Fibroblast of lung (primary cell): ENCODE results near the gene CNTF. TPM values are rescaled to one million over a fixed set of nuclear protein-coding genes. Genes with fewer than 3 reads are reported as not detected.

Experiments used
- DNase-seq, 2 donors: peaks; one replicate each; pipeline versions ENCODE4 v3.0.0 to v3.0.0-alpha.2; 2010; ENCODE audit warnings: low read depth in 2 of 2
- H2AFZ ChIP-seq: 2 replicates; pipeline ENCODE4 v1.5.1; 2012; ENCODE audit warnings: low read length, control low read depth, inconsistent platforms
- H3K27ac ChIP-seq: 2 replicates; pipeline ENCODE4 v1.5.1; 2011; ENCODE audit warnings: low read length, control low read depth; ENCODE audit not compliant: insufficient read depth
- H3K27me3 ChIP-seq: 2 replicates; pipeline ENCODE4 v1.5.1; 2011; ENCODE audit warnings: mild to moderate bottlenecking, low read length; ENCODE audit not compliant: control insufficient read depth, insufficient read depth
- H3K36me3 ChIP-seq: 2 replicates; pipeline ENCODE4 v1.5.1; 2011; ENCODE audit warnings: low read length; ENCODE audit not compliant: control insufficient read depth, insufficient read depth
- H3K4me1 ChIP-seq: 2 replicates; pipeline ENCODE4 v1.5.1; 2011; ENCODE audit warnings: low read length; ENCODE audit not compliant: control insufficient read depth, insufficient read depth; ENCODE audit errors: extremely low read depth
- H3K4me2 ChIP-seq: 2 replicates; pipeline ENCODE4 v1.5.1; 2011; ENCODE audit warnings: low read length, control low read depth; ENCODE audit not compliant: insufficient read depth; ENCODE audit errors: extremely low read depth
- H3K4me3 ChIP-seq, 4 experiments: fragments of 200-600 bp in 1 of 4; sonication (generic) in 1 of 4; replicated peaks in 1 of 4; 2 replicates each; pipeline ENCODE4 v1.5.1; 2011 to 2016; ENCODE audit warnings: low read length in 4 of 4, low read depth in 3 of 4, mild to moderate bottlenecking in 3 of 4, control low read depth in 2 of 4, inconsistent platforms in 1 of 4, mixed read lengths in 1 of 4; ENCODE audit not compliant: insufficient read depth in 1 of 4; ENCODE audit errors: control extremely low read depth in 1 of 4
- H3K79me2 ChIP-seq: 2 replicates; pipeline ENCODE4 v1.5.1; 2012; ENCODE audit warnings: mild to moderate bottlenecking, low read length, inconsistent platforms; ENCODE audit not compliant: control insufficient read depth, insufficient read depth
- H3K9ac ChIP-seq: 2 replicates; pipeline ENCODE4 v1.5.1; 2011; ENCODE audit warnings: mild to moderate bottlenecking, low read length, control low read depth; ENCODE audit not compliant: insufficient read depth
- H3K9me3 ChIP-seq: 2 replicates; pipeline ENCODE4 v1.5.1; 2012; ENCODE audit warnings: low read depth, low read length; ENCODE audit not compliant: control insufficient read depth, insufficient read depth
- H4K20me1 ChIP-seq: 2 replicates; pipeline ENCODE4 v1.5.1; 2011; ENCODE audit warnings: low read length; ENCODE audit not compliant: control insufficient read depth, insufficient read depth; ENCODE audit errors: extremely low read depth
- CTCF ChIP-seq, 2 donors: IDR thresholded peaks in 1 of 2; conservative IDR thresholded peaks in 1 of 2; 1 replicate in 1 of 2; 2 replicates in 1 of 2; pipeline ENCODE4 v1.5.1; 2011 to 2012; ENCODE audit warnings: low read length in 2 of 2, control low read depth in 1 of 2, inconsistent platforms in 1 of 2, low read depth in 1 of 2, mild to moderate bottlenecking in 1 of 2
- EZH2 ChIP-seq: IDR thresholded peaks from 2 replicates; pipeline ENCODE4 v1.5.1; 2012; ENCODE audit warnings: low read length, control low read depth, mild to moderate bottlenecking; ENCODE audit errors: missing control alignments
- polyA plus RNA-seq, 2 donors: library from polyadenylated mRNA; depleted of rRNA in 1 of 2; stranded (reverse) in 1 of 2; unstranded in 1 of 2; fragments of >200 nt; gene quantifications; 2 replicates each; pipeline ENCODE4 v1.2.1, GENCODE V29; 2011 to 2012; ENCODE audit warnings: missing spikeins in 1 of 2
- total RNA-seq: library from RNA; depleted of rRNA; stranded (reverse); fragments of >200 nt; gene quantifications from 2 replicates; pipeline ENCODE4 v1.2.1, GENCODE V29; 2014

CNTF gene
- total and polyA plus RNA-seq, 2 donors (not counting 1 experiment from before 2014, with no cell fraction given) = 0.73 to 1.2 TPM

GRCh38 chr11:58597486-58598144 lies 24.9 kb upstream of the CNTF start:
- H3K27ac ChIP-seq = no peak overlapping the region
- no peaks in the 10 kb centered on the region for H3K9me3 ChIP-seq
- no peak overlapping the region for H3K4me2 ChIP-seq
- H4K20me1 ChIP-seq = no peaks in the 10 kb centered on the region
- TF ChIP-seq EZH2 (no peak), CTCF (conservative IDR thresholded peaks at IDR 0.05 in 1 of 2, IDR thresholded peaks at IDR 0.05 in 1 of 2; ENCODE audit: low read depth in 1 of 2, low read length in 2 of 2) (no peak)
- H3K9ac ChIP-seq = no peak overlapping the region
- H3K79me2 ChIP-seq = peaks cover 92% of the 10 kb centered on the region
- H3K4me1 ChIP-seq = peaks cover 8% of the 10 kb centered on the region
- no peaks in the 10 kb centered on the region for H3K36me3 ChIP-seq
- no peaks in the 10 kb centered on the region for H3K27me3 ChIP-seq
- no peak for DNase-seq
- H3K4me3 ChIP-seq = no peak overlapping the region
- no peak overlapping the region for H2AFZ ChIP-seq

- no peaks in the 10 kb centered on the region for H3K27me3 ChIP-seq
- peaks cover 97% of the 10 kb centered on the region for H3K79me2 ChIP-seq
- H3K36me3 ChIP-seq = no peaks in the 10 kb centered on the region
- H3K4me3 ChIP-seq = no peak overlapping the region
- H3K27ac ChIP-seq = no peak overlapping the region
- TF ChIP-seq EZH2 (no peak), CTCF (conservative IDR thresholded peaks at IDR 0.05 in 1 of 2, IDR thresholded peaks at IDR 0.05 in 1 of 2; ENCODE audit: low read depth in 1 of 2, low read length in 2 of 2) (no peak)
- no peak for DNase-seq
- H3K4me2 ChIP-seq = no peak overlapping the region
- no peaks in the 10 kb centered on the region for H3K9me3 ChIP-seq
- no peaks in the 10 kb centered on the region for H4K20me1 ChIP-seq
- no peak overlapping the region for H2AFZ ChIP-seq
- no peak overlapping the region for H3K9ac ChIP-seq
- peaks cover 3% of the 10 kb centered on the region for H3K4me1 ChIP-seq
Observed at GRCh38 chr11:58600510-58600909, 22.0 kb upstream of the CNTF start.

GRCh38 chr11:58606930-58607714 lies 15.3 kb upstream of the CNTF start:
- no peak overlapping the region for H3K9ac ChIP-seq
- H3K27me3 ChIP-seq = no peaks in the 10 kb centered on the region
- no peak for DNase-seq
- no peak overlapping the region for H3K4me3 ChIP-seq
- no peaks in the 10 kb centered on the region for H3K9me3 ChIP-seq
- no peak overlapping the region for H3K27ac ChIP-seq
- no peaks in the 10 kb centered on the region for H4K20me1 ChIP-seq
- H3K36me3 ChIP-seq = peaks cover 9% of the 10 kb centered on the region
- no peak overlapping the region for H2AFZ ChIP-seq
- H3K4me2 ChIP-seq = no peak overlapping the region
- H3K79me2 ChIP-seq = peaks cover 80% of the 10 kb centered on the region
- TF ChIP-seq EZH2 (no peak), CTCF (conservative IDR thresholded peaks at IDR 0.05 in 1 of 2, IDR thresholded peaks at IDR 0.05 in 1 of 2; ENCODE audit: low read depth in 1 of 2, low read length in 2 of 2) (no peak)
- H3K4me1 ChIP-seq = no peaks in the 10 kb centered on the region
